HG03354 (cell line): ENCODE data around the gene UBR4.
"Not testable (repeated sequence)": the region's sequence is repeated elsewhere in the genome, so short reads cannot be mapped to it uniquely, and the experiment has no call there.

Source experiments
- ATAC-seq: cut with Tn5 transposase; IDR thresholded peaks from one replicate; pipeline ENCODE4 v1.9.1; 2021; ENCODE audit warnings: mild to moderate bottlenecking; ENCODE audit not compliant: unreplicated experiment, poor library complexity, severe bottlenecking

The UBR4 gene

GRCh38 chr1:19220991-19221390 is 10.9 kb upstream of the UBR4 start:
- no peak for ATAC-seq

- ATAC-seq, result no peak
These were observed 10.2 kb upstream of the UBR4 start for GRCh38 chr1:19220080-19220846.

- no peak for ATAC-seq
These were observed 9.4 kb upstream of the UBR4 start for GRCh38 chr1:19219451-19219850.

- not testable (repeated sequence) for ATAC-seq
These were observed 6.5 kb upstream of the UBR4 start for GRCh38 chr1:19216585-19216984.

GRCh38 chr1:19213580-19213979 is 3.5 kb upstream of the UBR4 start:
- no peak for ATAC-seq

GRCh38 chr1:19212167-19212566 is 2.1 kb upstream of the UBR4 start:
- ATAC-seq, result no peak

GRCh38 chr1:19210772-19211549 is 895 bp upstream of the UBR4 start:
- ATAC-seq, result peak; percentile 2

GRCh38 chr1:19209439-19209989 is 552 bp downstream of the UBR4 start:
- peak; percentile 50 for ATAC-seq

GRCh38 chr1:19208710-19209438 is 1.2 kb downstream of the UBR4 start:
- no peak for ATAC-seq

- ATAC-seq, result no peak
These were observed 3.1 kb downstream of the UBR4 start for GRCh38 chr1:19206947-19207346.

GRCh38 chr1:19205845-19206244 is 4.2 kb downstream of the UBR4 start:
- ATAC-seq, result no peak

GRCh38 chr1:19205403-19205802 is 4.7 kb downstream of the UBR4 start:
- no peak for ATAC-seq

- ATAC-seq, result no peak
These were observed 5.4 kb downstream of the UBR4 start for GRCh38 chr1:19204446-19205266.

- no peak for ATAC-seq
These were observed 6.6 kb downstream of the UBR4 start for GRCh38 chr1:19203440-19203839.

GRCh38 chr1:19202396-19202795 is 7.7 kb downstream of the UBR4 start:
- ATAC-seq, result no peak

- no peak for ATAC-seq
These were observed 10.0 kb downstream of the UBR4 start for GRCh38 chr1:19199969-19200604.

- ATAC-seq, result no peak
These were observed 10.6 kb downstream of the UBR4 start for GRCh38 chr1:19199329-19199968.

- no peak for ATAC-seq
These were observed 11.2 kb downstream of the UBR4 start for GRCh38 chr1:19198820-19199219.

- ATAC-seq, result no peak
These were observed 12.2 kb downstream of the UBR4 start for GRCh38 chr1:19197845-19198244.
